GM12864 (cell line): ENCODE results near the gene NEUROG2.
A peak's percentile ranks its signal among the peaks of the same experiment; 100 is the strongest.

Source experiments
- DNase-seq: peaks from one replicate; pipeline ENCODE4 v3.0.0-alpha.2; 2011; ENCODE audit warnings: low read depth
- H3K4me3 ChIP-seq: 2 replicates; pipeline ENCODE4 v1.5.1; 2011; ENCODE audit warnings: mild to moderate bottlenecking, low read depth, low read length, control low read depth
- CTCF ChIP-seq: IDR thresholded peaks from 2 replicates; pipeline ENCODE4 v1.5.1; 2011; ENCODE audit warnings: low read depth, mild to moderate bottlenecking, moderate library complexity, low read length, control low read depth, inconsistent platforms; ENCODE audit errors: missing control alignments

Gene NEUROG2

GRCh38 chr4:112516471-112517066 is 589 bp upstream of the NEUROG2 start:
- TF ChIP-seq CTCF: no peak
- DNase-seq: no peak
- peak overlapping the region; percentile 67 for H3K4me3 ChIP-seq

GRCh38 chr4:112515198-112516065 is 548 bp downstream of the NEUROG2 start:
- no peak for TF ChIP-seq CTCF
- no peak for DNase-seq
- peak overlapping the region; percentile 67 for H3K4me3 ChIP-seq

DNA sequence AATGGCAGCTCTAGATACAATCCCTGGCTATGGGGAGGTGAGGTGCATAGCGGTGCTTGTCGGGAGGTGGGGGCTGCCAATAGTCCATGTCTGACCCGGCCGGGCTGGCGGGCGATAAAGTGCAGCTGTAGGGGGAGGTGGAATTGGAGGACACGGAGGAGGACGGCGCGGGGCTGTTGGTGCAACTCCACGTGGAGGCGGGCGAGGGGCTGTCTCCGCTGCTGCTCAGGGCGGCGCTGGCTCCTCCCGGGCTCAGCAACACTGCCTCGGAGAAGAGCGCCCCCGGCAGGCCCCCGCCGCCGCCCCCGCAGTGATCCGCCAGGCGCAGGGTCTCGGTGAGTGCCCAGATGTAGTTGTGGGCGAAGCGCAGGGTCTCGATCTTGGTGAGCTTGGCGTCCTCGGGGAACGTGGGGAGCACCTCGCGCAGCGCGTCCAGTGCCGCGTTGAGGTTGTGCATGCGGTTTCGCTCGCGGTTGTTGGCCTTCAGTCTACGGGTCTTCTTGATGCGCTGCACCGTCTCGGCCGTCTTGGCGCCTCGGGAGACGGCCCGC is 1.3 kb downstream of the NEUROG2 start:
- TF ChIP-seq CTCF: peak; percentile 37
- DNase-seq: no peak
- peak overlapping the region; percentile 67 for H3K4me3 ChIP-seq

GRCh38 chr4:112513971-112514646 is 1.9 kb downstream of the NEUROG2 start:
- no peak for DNase-seq
- H3K4me3 ChIP-seq: peak overlapping the region; percentile 67
- TF ChIP-seq CTCF: no peak

GRCh38 chr4:112511803-112512118 is 4.2 kb downstream of the NEUROG2 start:
- no peak for DNase-seq
- no peak overlapping the region for H3K4me3 ChIP-seq
- TF ChIP-seq CTCF: no peak

GRCh38 chr4:112511093-112511802 is 4.7 kb downstream of the NEUROG2 start:
- H3K4me3 ChIP-seq: peak overlapping the region; percentile 43
- no peak for DNase-seq
- TF ChIP-seq CTCF: no peak
